ENCODE data around the gene ITGA6.

- TF ChIP-seq POLR2A (IDR thresholded peaks at IDR 0.05) = no peak
- TF ChIP-seq, protein P1, sequence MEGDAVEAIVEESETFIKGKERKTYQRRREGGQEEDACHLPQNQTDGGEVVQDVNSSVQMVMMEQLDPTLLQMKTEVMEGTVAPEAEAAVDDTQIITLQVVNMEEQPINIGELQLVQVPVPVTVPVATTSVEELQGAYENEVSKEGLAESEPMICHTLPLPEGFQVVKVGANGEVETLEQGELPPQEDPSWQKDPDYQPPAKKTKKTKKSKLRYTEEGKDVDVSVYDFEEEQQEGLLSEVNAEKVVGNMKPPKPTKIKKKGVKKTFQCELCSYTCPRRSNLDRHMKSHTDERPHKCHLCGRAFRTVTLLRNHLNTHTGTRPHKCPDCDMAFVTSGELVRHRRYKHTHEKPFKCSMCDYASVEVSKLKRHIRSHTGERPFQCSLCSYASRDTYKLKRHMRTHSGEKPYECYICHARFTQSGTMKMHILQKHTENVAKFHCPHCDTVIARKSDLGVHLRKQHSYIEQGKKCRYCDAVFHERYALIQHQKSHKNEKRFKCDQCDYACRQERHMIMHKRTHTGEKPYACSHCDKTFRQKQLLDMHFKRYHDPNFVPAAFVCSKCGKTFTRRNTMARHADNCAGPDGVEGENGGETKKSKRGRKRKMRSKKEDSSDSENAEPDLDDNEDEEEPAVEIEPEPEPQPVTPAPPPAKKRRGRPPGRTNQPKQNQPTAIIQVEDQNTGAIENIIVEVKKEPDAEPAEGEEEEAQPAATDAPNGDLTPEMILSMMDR (IDR thresholded peaks at IDR 0.05) = no peak
Measured at GRCh38 chr2:172425336-172425735, 2.0 kb upstream of the ITGA6 start.

Measured in thyroid gland (tissue), 4 donors.